Measurements from ENCODE around the gene CHRNA7. TPM values are rescaled to one million over a fixed set of nuclear protein-coding genes. Genes with fewer than 3 reads are reported as not detected.

CHRNA7 gene
- polyA plus RNA-seq, 1 of the 3 experiments (the other 2 are of a cell fraction), result 0.38 TPM

- no peaks in the 10 kb centered on the region for H3F3A ChIP-seq (replicated peaks; ENCODE audit: insufficient read depth)
- H3K36me3 ChIP-seq (replicated peaks in 1 of 2; ENCODE audit: control insufficient read depth in 1 of 2, insufficient read depth in 2 of 2, low read length in 1 of 2), result no peaks in the 10 kb centered on the region
- no peaks in the 10 kb centered on the region for H3K9me3 ChIP-seq
- no peaks in the 10 kb centered on the region for H3K79me2 ChIP-seq (ENCODE audit: insufficient read depth)
- H2AFZ ChIP-seq (ENCODE audit: low read depth), result no peak overlapping the region
- no peak for TF ChIP-seq TEAD4 (IDR thresholded peaks at IDR 0.05; ENCODE audit: borderline replicate concordance, insufficient read depth)
- TF ChIP-seq MAX (IDR thresholded peaks at IDR 0.05; ENCODE audit: low read depth), result no peak
- TF ChIP-seq RXRA (IDR thresholded peaks at IDR 0.05; ENCODE audit: borderline replicate concordance, low read depth), result no peak
- no peak for TF ChIP-seq RFX5 (IDR thresholded peaks at IDR 0.05; ENCODE audit: low read length)
- TF ChIP-seq SIN3A (IDR thresholded peaks at IDR 0.05; ENCODE audit: borderline replicate concordance, low read depth, low read length), result no peak
- no peaks in the 10 kb centered on the region for H3K27me3 ChIP-seq (ENCODE audit: insufficient read depth)
- H3K27ac ChIP-seq (ENCODE audit: low read depth in 2 of 2, low read length in 1 of 2), result no peak overlapping the region
- no peak overlapping the region for H3K4me2 ChIP-seq
- no peaks in the 10 kb centered on the region for H4K20me1 ChIP-seq (ENCODE audit: insufficient read depth)
- no peaks in the 10 kb centered on the region for H3K9me2 ChIP-seq
- CTCF ChIA-PET, result no interaction called here
- no peak overlapping the region for H3K9ac ChIP-seq
- 51% methylated on average over 8 of the region's 8 CpGs for WGBS (ENCODE audit: low lambda C conversion rate)
- DNase-seq, result no peak
- POLR2A ChIA-PET, result no interaction called here
- no peak overlapping the region for H3K4me3 ChIP-seq (ENCODE audit: low read depth in 2 of 2, low read length in 1 of 2)
- H3K4me1 ChIP-seq (ENCODE audit: control insufficient read depth in 1 of 2, insufficient read depth in 2 of 2, low read depth in 1 of 2, low read length in 1 of 2), result peaks cover 0 to 60% of the 10 kb centered on the region in 2 experiments; a peak in 1 of 4 replicates
Observed at GRCh38 chr15:32113224-32113623, 82.9 kb downstream of the CHRNA7 start.

GRCh38 chr15:32117122-32117521, 86.8 kb downstream of the CHRNA7 start:
- H2AFZ ChIP-seq (ENCODE audit: low read depth), result no peak overlapping the region
- CTCF ChIA-PET, result interaction anchor here (1.5 to 2.6 kb wide), 3 partner anchors 12 to 139 kb away, joined by 4 to 11 read pairs (median 11); no protein-coding TSS in a partner anchor
- H3K4me1 ChIP-seq (ENCODE audit: control insufficient read depth in 1 of 2, insufficient read depth in 2 of 2, low read depth in 1 of 2, low read length in 1 of 2), result peaks cover 0 to 67% of the 10 kb centered on the region in 2 experiments; a peak in 2 of 4 replicates
- H3K27me3 ChIP-seq (ENCODE audit: insufficient read depth), result no peaks in the 10 kb centered on the region
- DNase-seq, result peak; percentile 79
- H3F3A ChIP-seq (replicated peaks; ENCODE audit: insufficient read depth), result no peaks in the 10 kb centered on the region
- H3K4me2 ChIP-seq, result no peak overlapping the region
- WGBS (ENCODE audit: low lambda C conversion rate), result 19% methylated on average over 2 of the region's 4 CpGs
- POLR2A ChIA-PET, result interaction anchor here (1.3 kb wide), 2 partner anchors 9 to 87 kb away, joined by 6 read pairs; partner anchors contain the start of gene CHRNA7
- no peak overlapping the region for H3K4me3 ChIP-seq (ENCODE audit: low read depth in 2 of 2, low read length in 1 of 2)
- H3K9me3 ChIP-seq, result no peaks in the 10 kb centered on the region
- H3K9ac ChIP-seq, result no peak overlapping the region
- no peaks in the 10 kb centered on the region for H3K79me2 ChIP-seq (ENCODE audit: insufficient read depth)
- H3K27ac ChIP-seq (ENCODE audit: low read depth in 2 of 2, low read length in 1 of 2), result peak overlapping the region in 1 of 2 experiments; percentile 93; a peak in 2 of 4 replicates
- H3K36me3 ChIP-seq (replicated peaks in 1 of 2; ENCODE audit: control insufficient read depth in 1 of 2, insufficient read depth in 2 of 2, low read length in 1 of 2), result no peaks in the 10 kb centered on the region
- no peaks in the 10 kb centered on the region for H3K9me2 ChIP-seq
- H4K20me1 ChIP-seq (ENCODE audit: insufficient read depth), result no peaks in the 10 kb centered on the region
- no peak for TF ChIP-seq POLR2AphosphoS5 (IDR thresholded peaks at IDR 0.05; ENCODE audit: low read depth, low read length)
- peak; percentile 52; the same call in 1 of the 2 replicates for TF ChIP-seq RCOR1 (IDR thresholded peaks at IDR 0.05; ENCODE audit: low read length)
- no peak for TF ChIP-seq MEF2A (IDR thresholded peaks at IDR 0.05; ENCODE audit: borderline replicate concordance, low read depth)
- TF ChIP-seq MXI1 (IDR thresholded peaks at IDR 0.05; ENCODE audit: low read depth, low read length), result peak; percentile 86
- TF ChIP-seq, protein P1, sequence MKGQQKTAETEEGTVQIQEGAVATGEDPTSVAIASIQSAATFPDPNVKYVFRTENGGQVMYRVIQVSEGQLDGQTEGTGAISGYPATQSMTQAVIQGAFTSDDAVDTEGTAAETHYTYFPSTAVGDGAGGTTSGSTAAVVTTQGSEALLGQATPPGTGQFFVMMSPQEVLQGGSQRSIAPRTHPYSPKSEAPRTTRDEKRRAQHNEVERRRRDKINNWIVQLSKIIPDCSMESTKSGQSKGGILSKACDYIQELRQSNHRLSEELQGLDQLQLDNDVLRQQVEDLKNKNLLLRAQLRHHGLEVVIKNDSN (IDR thresholded peaks at IDR 0.05; ENCODE audit: borderline replicate concordance, low read depth), result no peak
- TF ChIP-seq, protein P2, sequence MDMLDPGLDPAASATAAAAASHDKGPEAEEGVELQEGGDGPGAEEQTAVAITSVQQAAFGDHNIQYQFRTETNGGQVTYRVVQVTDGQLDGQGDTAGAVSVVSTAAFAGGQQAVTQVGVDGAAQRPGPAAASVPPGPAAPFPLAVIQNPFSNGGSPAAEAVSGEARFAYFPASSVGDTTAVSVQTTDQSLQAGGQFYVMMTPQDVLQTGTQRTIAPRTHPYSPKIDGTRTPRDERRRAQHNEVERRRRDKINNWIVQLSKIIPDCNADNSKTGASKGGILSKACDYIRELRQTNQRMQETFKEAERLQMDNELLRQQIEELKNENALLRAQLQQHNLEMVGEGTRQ (IDR thresholded peaks at IDR 0.05; ENCODE audit: borderline replicate concordance, low read depth, low read length), result no peak
- peak; percentile 6; the same call in 1 of the 2 replicates for TF ChIP-seq RAD21 (IDR thresholded peaks at IDR 0.05; ENCODE audit: low read length)
- TF ChIP-seq TAF1 (IDR thresholded peaks at IDR 0.05; ENCODE audit: borderline replicate concordance, low read depth, low read length), result no peak
- peak; percentile 48 for TF ChIP-seq CHD2 (IDR thresholded peaks at IDR 0.05; ENCODE audit: low read length, partially characterized antibody)
- no peak for TF ChIP-seq FOXM1 (IDR thresholded peaks at IDR 0.05; ENCODE audit: low read depth)
- TF ChIP-seq TEAD4 (IDR thresholded peaks at IDR 0.05; ENCODE audit: borderline replicate concordance, insufficient read depth), result no peak
- peak; percentile 66; the same call in 1 of the 2 replicates for TF ChIP-seq FOXJ3 (CRISPR knock-in tag; IDR thresholded peaks at IDR 0.05)
- peak; percentile 93 for TF ChIP-seq GATA2 (CRISPR knock-in tag; IDR thresholded peaks at IDR 0.05)
- TF ChIP-seq MAX (IDR thresholded peaks at IDR 0.05; ENCODE audit: low read depth), result no peak
- TF ChIP-seq, protein P3, sequence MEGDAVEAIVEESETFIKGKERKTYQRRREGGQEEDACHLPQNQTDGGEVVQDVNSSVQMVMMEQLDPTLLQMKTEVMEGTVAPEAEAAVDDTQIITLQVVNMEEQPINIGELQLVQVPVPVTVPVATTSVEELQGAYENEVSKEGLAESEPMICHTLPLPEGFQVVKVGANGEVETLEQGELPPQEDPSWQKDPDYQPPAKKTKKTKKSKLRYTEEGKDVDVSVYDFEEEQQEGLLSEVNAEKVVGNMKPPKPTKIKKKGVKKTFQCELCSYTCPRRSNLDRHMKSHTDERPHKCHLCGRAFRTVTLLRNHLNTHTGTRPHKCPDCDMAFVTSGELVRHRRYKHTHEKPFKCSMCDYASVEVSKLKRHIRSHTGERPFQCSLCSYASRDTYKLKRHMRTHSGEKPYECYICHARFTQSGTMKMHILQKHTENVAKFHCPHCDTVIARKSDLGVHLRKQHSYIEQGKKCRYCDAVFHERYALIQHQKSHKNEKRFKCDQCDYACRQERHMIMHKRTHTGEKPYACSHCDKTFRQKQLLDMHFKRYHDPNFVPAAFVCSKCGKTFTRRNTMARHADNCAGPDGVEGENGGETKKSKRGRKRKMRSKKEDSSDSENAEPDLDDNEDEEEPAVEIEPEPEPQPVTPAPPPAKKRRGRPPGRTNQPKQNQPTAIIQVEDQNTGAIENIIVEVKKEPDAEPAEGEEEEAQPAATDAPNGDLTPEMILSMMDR (IDR thresholded peaks at IDR 0.05), result no peak
- TF ChIP-seq NFIC (IDR thresholded peaks at IDR 0.05; ENCODE audit: borderline replicate concordance), result no peak
- TF ChIP-seq FOSL2 (IDR thresholded peaks at IDR 0.05; ENCODE audit: borderline replicate concordance, low read depth), result no peak
- TF ChIP-seq PBX3 (IDR thresholded peaks at IDR 0.05), result no peak
- TF ChIP-seq EZH2phosphoT487 (IDR thresholded peaks at IDR 0.05; ENCODE audit: borderline replicate concordance, low read depth), result no peak

Data from SK-N-SH (cell line).